ENCODE measurements around the gene DEAF1.
A peak's percentile ranks its signal among the peaks of the same experiment; 100 is the strongest.

DEAF1 gene

DNA sequence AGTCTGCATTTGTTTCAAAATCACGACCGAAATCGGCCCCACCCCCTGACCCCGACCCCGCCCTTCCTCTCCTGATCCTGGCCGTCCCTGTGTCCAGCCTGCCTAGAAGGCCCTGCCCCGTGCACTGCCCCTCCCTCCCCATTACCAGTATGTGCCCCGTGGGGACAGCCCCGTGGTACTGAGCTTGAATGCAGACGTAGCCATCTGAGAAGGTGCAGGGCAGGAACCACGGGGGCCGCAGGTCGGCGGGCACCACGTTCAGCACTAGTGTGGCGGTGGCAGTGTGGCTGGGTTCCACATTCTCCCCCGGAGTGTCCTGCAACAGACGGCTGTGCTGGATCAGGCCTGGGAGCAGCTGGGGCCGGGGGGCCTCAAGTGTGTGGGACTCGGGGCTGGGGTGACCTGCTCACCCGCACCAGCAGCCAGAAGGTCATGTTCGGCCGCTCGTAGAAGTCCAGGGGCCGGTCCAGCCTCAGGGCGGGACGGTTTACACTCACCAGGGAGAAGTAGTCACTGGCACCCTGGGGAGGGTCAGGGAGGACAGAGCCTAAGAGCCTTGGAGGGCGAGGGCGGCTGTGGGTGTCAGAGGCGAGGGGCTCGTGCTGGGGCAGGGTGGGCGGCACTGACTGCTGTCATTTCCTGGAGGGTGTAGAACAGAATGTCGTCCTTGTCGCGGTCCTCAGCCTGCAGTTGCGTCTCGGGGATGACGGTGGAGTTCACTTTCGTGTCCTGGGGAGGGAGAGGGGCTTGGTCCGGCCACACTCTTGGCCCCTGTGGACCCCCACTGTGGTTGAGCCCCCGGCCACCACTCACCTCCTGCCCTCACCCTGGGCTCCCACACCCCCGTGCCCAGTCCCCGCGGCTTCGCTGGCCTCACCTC lies 73.8 kb downstream of the DEAF1 start:
- no peak for DNase-seq

DNA sequence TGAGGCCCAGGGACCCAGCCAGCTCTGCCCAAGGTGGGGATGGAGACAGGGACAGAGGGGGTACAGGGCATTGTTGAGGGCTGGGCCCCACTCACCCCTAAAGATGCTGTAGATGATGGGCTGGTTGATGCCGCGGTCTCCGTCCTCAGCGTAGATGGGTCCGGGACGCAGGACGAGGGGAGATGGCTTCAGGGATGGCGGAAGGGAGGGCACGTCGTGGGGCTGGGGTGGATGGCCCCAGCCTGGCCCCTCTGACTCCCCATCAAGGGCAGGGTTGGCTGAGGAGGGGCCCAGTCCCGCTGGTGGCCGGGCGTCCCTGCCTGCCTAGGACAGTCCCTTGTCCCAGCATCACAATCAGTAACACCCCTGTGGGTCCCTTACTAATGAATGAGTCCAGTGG lies 74.8 kb downstream of the DEAF1 start:
- no peak for DNase-seq

DNA sequence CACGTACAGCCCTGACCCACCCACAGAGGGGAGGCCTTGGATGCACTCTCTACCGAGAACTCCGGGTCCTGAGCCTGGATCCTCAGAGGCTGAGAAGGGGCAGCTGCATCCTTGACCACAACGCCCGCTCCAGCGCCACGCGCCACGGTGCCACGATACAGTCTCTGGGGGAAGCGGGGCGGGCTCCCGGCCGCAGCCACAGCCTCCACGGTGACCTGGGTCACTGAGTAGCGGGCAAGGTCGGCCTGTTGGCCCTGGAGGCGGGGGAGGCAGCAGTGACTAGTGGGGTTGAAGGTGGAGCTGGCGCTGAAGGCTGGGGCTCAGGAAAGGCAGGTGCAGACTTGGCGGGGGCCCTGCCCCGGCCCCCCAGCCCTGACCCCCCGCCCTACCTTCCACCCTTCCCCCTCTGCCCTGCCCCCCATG lies 75.4 kb downstream of the DEAF1 start:
- no peak for DNase-seq

DNA sequence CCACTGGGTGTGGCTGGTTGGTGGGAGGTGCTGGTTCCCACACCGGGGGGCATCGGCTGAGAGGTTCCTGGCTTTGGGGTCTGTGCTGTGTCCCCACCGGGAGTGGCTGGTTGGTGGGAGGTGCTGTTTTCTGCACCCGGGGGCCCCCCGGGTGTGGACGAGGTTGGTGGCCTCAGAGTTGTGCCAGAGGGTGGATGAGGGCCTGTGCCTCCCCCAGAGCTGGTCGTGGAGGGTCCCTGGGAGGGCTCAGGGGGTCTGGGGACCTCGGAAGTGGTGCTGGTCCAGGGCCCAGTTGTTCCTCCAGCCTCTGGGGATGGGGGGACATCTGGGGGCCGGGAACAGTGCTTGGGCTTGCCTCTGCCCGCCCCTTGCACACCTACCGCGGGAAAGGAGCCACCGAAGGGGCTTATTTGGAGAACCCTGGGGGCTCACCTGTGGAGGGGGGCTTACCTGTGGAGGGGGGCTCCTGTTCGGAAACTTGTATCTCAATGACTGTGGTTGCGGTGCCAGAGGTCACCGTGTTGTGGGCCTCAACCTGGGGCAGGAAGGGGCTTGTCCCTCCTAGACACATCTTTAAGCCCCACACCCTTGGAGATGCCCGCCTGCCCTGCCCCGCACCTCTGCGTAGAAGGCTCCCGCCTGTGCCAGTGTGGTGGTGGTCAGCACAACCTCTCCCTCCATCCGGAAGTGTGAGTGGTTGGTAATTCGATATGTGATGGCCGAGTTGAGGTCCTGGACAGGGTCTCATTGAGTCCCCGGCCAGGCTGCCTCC lies 76.0 kb downstream of the DEAF1 start:
- DNase-seq: no peak

DNA sequence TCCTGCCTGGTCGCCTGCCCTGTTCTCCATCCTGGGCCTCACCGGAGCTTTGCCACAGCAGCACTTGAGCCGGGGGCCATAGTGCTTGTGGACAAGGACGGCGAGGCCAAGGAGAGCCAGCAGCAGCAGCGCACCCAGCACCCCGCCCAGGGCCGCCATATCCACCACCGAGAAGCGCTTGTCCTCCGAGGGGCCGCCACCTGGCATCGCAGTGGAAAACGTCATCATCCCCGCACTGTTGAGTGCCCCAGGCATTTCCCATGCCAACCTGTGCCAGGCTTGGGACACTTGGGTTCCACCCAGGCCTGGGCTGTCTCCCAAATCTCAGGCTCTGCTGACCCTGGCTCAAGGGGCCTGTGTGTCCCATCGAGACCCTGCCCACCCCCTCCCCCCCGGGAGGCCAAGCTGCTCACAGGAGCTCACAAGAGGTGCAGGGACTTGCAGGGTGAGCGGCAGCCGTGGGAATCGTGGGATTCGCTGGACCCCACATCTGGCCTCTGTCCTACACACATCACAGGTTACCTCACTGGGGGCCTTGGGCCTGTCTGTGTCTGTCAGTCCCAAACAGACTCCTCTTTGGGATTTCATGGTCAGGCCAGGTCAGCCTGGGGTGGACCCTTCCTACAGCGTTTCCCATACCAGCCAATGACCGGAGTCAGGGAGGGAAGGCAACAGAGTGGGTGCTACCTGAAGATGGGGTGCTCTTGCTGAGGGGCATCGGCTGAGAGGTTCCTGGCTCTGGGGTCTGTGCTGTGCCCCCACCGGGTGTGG lies 76.9 kb downstream of the DEAF1 start:
- DNase-seq: no peak

DNA sequence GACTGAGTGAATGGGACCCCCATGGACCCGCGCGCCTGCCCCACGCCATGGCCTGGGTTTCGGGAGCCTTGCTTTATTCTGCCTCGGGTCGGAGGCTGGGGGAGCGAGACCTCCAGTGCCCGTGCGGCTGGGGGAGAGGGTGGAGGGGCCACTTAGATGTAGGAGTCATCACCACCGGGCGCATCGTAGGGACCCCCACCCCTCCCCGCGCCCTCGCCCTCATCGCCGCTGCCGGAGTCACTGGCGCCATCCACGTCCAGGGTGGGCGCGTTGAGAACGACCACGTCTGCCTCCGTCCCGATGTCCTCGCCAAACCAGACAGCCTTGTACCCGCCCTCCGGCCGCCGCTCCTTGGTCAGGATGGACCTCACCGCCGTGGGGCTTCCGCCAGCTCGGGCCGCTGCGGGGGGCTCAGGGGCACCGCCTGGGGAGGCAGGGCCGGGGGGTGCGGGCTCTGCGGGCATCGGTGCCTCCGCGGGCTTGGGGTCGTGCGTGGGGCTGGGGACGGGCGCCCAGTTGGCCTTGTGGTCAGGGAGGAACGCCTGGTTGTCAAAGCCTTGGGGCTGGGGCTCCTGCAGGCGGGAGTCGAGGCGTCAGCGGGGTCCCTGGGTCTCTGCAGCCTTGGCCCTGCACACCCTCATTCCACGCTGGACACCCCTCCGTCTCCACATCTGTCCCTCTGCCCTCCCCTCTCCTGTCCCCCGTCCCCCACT lies 77.7 kb downstream of the DEAF1 start:
- DNase-seq: no peak

DNA sequence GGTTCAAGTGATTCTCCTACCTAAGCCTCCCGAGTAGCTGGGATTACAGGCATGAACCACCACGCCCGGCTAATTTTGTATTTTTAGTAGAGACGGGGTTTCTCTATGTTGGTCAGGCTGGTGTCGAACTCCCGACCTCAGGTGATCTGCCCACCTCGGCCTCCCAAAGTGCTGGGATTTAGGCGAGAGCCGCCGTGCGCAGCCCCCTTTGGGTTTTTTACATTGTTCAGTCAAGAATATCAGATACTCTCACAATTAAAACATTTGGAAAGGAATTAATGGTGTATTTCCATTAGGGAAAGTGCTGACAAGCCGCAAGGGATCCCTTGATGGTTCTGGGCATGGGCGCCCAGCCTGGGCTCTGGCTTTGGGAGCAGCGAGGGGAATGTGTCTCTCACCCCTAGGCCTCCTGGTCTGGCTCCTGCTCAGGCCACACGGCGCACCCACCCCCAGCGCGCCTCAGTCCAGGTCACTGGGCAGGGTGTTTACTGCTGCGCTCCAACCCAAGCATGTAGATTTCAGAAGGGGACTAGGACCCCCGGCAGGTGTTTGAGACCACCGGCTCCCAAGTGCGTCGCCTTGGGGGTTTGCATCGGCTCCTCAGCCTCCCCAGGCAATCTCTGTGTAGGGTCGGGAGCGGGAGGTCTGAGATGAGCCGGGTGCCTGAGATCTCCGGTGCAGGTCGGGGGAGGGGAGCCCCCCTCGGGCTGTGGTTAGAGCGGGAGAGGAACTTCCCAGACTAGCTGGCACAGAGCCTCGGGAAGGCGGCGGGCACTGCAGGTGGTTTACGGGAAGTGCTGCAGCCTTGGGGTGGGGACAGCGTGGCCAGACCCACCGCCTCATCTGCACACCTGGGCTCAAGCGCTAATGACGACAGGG lies 78.5 kb downstream of the DEAF1 start:
- DNase-seq: no peak

DNA sequence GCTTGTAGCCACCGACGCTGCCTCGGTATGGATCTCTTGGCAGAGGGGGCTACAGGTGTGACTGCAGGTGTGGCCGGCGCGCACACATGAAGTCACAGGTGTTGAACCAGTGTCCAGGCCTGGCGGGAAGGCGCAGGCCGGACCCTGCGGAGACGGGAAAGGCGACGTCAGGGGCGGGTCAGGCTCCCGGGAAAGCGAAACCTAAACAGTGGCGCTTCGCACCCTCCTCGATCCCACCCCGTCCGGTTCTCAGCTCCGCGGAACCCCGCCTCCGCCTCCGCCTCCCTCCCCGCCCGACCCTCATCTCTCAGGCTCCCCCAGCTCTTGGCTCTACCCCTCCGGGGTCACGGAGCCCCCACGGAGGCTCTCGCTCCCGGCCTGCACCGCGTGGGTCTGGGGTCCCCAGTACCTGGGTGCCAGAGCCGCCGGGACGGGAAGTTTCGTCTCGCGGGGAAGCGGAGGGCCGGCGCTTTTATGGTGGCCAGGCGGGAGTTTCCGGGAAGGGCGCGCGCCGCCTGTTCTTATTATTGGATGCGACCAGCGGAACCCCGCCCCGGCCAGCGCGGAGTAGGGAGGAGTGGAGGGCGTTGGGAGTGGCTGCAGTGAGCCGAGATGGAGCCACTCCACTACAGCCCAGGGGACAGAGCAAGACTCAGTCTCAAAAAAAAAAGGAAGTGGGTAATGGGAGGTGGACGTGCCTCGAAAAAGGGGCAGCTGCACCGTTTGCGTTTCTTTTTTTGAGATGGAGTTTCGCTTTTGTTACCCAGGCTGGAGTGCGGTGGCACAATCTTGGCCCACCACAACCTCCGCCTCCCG lies 79.3 kb downstream of the DEAF1 start, which contains the start of gene IRF7:
Gene IRF7, minus strand, starts transcription at position 447 of the 816 bp plus-strand sequence. CDS start 586 bp downstream, outside the sequence.
- peak; percentile 66 for DNase-seq

DNA sequence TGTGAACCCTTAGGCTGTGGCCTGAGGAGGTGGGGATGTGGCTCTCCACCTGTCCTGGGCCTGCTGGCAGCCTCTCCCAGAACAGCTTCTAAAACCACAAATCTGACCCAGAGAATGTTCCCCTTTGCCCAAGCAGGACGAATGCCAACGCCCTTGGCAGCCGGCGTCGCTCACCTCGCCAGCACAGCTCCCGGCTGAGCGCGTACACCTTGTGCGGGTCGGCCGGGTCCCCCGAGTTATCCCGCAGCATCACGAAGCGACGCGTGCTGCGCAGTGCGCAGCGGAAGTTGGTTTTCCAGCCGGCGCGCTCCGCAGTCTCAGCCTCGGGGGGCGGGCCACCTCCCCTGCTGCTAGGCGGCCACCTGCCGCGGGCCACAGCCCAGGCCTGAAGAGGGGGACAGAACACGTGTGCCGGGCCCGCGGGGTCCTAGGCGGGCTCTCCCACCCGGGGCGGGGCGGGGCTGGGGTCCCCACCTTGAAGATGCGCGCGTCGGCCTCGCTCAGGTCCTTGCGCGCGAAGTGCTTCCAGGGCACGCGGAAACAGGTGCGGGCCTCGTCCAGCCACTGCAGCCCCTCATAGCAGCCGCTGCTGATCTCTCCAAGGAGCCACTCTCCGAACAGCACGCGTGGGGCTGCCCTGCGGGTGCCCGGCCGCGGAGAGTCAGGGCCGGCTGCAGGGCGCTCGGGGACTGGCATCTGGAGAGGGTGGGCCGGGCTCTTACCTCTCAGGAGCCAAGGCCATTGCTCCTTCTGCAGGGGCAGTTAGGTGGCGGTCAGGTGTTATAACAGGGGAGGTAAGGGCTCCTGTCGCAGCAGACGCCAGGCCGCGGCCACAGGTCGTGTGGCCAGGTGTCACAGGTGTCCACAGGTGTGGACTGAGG lies 80.2 kb downstream of the DEAF1 start:
- DNase-seq: no peak

DNA sequence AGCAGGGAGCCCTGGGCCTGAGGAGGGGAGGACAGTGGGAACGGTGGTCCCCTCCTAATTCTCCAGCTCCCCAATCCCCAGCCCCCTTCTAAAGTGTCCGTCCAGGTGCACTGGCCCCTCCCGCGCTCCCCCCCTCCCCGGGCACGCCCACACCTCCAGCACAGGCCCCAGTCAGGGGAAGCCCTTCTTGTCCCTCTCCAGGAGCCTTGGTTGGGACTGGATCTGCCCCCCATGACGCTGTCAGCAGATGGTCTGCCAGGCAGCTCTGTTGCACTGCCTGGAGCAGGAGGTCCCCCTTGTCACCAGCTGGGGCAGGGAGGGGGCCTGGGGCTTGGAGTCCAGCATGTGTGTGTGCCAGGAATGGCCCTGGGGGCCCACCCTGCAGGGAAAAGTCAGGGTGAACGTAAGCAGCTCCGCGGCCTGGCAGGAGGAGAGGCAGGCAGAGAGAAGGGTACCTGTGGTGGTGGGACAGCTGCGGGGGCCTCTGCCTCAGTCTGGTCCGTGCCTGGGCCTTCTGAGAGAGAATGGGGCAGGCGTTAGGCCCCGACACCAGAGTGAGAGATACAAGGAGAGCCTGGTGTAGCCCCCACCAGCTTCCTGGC lies 80.9 kb downstream of the DEAF1 start:
- DNase-seq: no peak

DNA sequence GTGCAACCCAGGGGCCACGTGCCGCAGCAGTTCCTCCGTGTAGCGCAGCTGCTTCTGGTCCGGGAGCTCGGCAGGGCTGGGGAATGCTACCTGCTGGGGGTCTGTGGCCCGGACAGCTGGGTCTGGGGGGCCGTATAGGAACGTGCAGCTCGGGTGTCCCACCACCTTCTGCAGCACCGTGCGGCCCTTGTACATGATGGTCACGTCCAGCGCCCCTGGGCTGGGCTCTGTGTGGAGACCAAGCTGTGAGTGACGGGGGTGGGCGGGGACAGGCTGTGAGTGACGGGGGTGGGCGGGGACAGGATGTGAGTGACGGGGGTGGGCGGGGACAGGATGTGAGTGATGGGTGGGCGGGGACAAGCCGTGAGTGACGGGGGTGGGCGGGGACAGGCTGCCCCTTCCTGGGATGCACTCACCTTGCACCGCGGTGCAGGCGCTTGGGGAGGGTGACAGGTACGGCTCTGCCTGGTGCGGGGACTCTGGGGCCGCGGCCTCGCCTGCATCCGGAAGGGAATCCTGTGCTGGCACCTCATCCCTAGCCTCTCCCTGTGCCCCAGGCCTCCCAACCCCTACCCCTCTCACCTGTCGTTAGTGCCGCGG lies 81.6 kb downstream of the DEAF1 start:
- DNase-seq: no peak

DNA sequence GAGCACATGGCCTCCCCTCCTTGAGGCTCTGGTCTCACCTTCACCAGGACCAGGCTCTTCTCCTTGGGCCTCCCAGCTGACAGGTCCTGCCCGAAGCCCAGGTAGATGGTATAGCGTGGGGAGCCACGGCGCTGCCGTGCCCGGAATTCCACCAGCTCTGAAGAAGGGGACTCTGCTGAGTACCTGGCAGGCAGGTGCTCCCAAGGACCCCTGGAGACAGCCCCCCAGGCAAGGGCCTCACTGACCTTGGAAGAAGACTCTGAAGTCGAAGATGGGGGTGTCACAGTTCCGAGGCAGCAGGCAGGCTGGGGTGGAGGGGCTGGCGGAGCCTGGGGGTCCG lies 82.1 kb downstream of the DEAF1 start:
- DNase-seq: no peak

DNA sequence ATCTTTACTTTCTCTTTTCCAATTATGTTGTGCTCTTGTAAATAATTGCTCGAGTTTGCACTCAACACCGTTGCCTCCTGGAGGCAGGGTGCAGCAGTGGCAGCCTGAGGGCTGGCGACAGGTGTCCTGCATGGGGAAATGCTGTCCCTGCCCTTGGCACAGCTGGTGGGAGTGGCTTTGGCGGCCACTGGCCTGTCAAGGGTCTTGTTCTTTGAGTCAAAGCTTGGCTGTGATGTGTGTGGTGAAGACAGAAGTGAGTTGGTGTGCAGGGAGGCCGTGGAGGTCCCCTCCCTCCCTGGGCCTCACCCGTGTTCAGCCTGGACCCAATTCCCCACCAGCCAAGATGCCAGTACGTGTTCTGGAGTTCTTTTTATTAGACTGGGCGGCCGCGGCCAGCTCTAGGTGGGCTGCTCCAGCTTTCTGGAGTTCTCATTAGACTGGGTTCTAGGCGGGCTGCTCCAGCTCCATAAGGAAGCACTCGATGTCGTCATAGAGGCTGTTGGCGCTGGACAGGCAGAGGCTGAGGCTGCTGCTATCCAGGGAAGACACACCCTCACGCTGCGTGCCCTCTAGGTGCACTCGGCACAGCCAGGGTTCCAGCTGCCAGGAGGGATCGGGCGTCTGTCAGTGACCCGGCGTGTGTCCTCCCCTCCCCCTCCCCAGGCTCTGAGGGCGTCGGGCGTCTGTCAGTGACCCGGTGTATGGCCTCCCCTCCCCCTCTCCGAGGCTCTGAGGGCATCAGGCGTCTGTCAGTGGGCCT lies 82.6 kb downstream of the DEAF1 start:
- DNase-seq: no peak

DNA sequence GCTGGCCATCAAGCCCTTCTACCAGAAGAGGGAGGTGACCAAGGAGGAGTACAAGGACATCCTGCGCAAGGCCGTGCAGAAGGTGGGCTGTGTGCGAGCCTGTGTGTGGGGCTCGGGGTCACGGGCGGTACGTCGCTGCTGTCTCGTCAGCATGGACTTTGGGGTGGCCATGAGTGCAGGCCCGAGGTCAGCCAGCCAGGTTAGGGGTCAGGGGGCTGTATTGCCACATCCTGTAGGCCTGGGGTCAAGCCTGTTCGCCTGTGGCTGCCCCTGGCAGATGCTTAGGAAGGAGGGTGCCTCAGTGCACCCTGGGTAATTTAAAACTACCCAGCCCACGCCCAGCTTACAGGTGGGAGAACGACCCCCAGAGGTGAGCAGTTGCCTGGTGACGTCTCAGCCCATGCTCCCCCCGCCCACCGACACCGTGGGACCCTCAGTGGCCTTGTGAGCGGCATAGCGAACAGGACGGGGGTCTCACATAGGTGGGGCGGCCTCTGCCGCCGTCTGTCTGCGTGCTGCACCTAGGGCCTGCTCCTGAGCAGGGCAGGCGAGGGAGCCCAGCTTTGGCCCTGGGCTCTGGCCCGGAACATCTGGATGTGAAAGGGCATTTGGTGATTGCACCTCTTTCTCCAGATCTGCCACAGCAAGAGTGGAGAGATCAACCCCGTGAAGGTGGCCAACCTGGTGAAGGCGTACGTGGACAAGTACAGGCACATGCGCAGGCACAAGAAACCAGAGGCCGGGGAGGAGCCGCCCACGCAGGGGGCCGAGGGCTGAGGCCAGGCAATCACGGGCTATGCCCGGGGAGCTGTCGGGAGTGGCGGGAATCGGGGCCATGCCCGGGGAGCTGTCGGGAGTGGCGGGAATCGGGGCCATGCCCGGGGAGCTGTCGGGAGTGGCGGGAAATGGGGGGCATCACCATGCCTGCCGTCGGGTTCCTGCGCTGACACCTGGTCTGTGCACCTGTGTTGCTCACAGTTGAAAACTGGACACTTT lies 83.7 kb downstream of the DEAF1 start:
- no peak for DNase-seq

DNA sequence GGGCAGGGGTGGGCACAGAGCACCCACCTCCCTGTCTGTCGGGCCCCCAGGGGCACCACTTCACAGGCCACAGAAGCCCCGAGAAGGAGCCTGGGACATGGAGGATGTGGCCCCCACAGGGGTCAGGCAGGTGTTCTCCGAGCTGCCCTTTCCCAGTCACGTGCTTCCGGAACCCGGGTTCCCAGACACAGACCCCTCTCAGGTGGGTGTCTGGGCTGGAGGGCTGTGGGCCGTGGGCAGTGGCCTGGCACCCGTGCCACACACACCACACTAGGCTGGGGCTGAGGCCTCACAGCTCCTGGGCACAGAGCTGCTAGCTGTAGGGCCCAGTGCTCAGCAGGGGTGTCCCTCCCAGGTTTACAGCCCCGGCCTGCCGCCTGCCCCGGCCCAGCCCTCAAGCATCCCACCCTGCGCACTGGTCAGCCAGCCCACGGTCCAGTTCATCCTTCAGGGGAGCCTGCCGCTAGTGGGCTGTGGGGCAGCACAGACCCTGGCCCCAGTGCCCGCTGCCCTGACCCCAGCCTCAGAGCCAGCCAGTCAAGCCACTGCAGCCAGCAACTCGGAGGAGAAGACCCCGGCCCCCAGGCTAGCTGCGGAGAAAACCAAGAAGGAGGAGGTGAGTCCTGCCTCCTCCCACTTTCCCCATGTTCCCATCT lies 84.7 kb downstream of the DEAF1 start:
- DNase-seq: no peak

DNA sequence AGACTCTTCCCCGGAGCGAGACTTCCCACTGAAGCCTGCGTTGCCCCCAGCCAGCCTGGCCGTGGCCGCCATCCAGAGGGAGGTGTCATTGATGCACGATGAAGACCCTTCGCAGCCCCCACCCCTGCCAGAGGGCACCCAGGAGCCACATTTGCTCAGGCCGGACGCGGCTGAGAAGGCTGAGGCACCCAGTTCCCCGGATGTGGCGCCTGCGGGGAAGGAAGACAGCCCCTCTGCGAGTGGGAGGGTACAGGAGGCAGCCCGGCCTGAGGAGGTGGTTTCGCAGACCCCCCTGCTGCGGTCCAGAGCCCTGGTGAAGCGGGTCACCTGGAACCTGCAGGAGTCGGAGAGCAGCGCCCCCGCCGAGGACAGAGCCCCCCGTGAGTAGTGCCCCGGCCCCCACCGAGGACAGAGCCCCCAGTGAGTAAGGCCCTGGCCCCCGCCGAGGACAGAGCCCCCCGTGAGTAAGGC lies 85.6 kb downstream of the DEAF1 start:
- DNase-seq: no peak
